ENCODE measurements around the gene CYB5R2.

The CYB5R2 gene

GRCh38 chr11:7637447-7638157 lies 35.7 kb downstream of the CYB5R2 start:
- DNase-seq (ENCODE audit: low read depth in 2 of 2): no peak

- DNase-seq (ENCODE audit: low read depth in 2 of 2): no peak
Measured at GRCh38 chr11:7636350-7636749, 37.0 kb downstream of the CYB5R2 start.

GRCh38 chr11:7635708-7636107 lies 37.6 kb downstream of the CYB5R2 start:
- DNase-seq (ENCODE audit: low read depth in 2 of 2): no peak

GRCh38 chr11:7635137-7635536 lies 38.2 kb downstream of the CYB5R2 start:
- no peak for DNase-seq (ENCODE audit: low read depth in 2 of 2)

GRCh38 chr11:7632211-7632610 lies 41.1 kb downstream of the CYB5R2 start:
- no peak for DNase-seq (ENCODE audit: low read depth in 2 of 2)

GRCh38 chr11:7630002-7630401 lies 43.3 kb downstream of the CYB5R2 start:
- DNase-seq (ENCODE audit: low read depth in 2 of 2): no peak

- DNase-seq (ENCODE audit: low read depth in 2 of 2): no peak
Measured at GRCh38 chr11:7628660-7629059, 44.6 kb downstream of the CYB5R2 start.

GRCh38 chr11:7622721-7623120 lies 50.6 kb downstream of the CYB5R2 start:
- no peak for DNase-seq (ENCODE audit: low read depth in 2 of 2)

GRCh38 chr11:7621554-7621953 lies 51.7 kb downstream of the CYB5R2 start:
- DNase-seq (ENCODE audit: low read depth in 2 of 2): no peak

GRCh38 chr11:7621090-7621489 lies 52.2 kb downstream of the CYB5R2 start:
- DNase-seq (ENCODE audit: low read depth in 2 of 2): no peak

- DNase-seq (ENCODE audit: low read depth in 2 of 2): no peak
Measured at GRCh38 chr11:7619322-7619721, 54.0 kb downstream of the CYB5R2 start.

- DNase-seq (ENCODE audit: low read depth in 2 of 2): no peak
Measured at GRCh38 chr11:7617032-7617431, 56.3 kb downstream of the CYB5R2 start.
